Uterus (tissue), 2 donors: Measurements from ENCODE around the gene ZNF560.

Source experiments
- CTCF ChIP-seq, 4 experiments: fragments of 200-600 bp in 2 of 4; fragments of 450-650 bp in 2 of 4; sonication (generic) in 2 of 4; IDR thresholded peaks; one replicate each; pipeline ENCODE4 v1.5.1; 2016 to 2019; ENCODE audit warnings: antibody characterized with exemption in 4 of 4, mild to moderate bottlenecking in 2 of 4, moderate library complexity in 1 of 4
- POLR2A ChIP-seq, 2 donors: fragments of 450-650 bp; IDR thresholded peaks; one replicate each; pipeline ENCODE4 v1.6.1; 2016; ENCODE audit warnings: antibody characterized with exemption in 2 of 2, mild to moderate bottlenecking in 1 of 2, moderate library complexity in 1 of 2

DNA sequence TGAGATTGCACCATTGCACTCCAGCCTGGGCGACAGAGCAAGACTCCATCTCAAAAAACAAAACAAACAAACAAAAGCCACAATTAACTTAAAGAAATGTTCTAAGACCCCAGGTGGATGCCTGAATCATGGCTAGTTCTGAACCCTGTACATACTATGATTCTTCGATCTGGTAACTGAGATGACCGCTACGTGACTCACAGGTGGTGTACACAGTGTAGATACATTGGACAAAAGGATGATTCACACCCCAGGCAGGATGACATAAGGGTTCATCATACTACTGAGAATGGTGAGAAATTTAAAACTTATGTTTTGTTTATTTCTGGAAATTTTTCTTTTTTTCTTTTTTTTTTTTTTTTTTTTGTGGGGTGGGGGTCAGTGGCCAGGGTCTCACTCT is 33.5 kb upstream of the ZNF560 start:
- no peak for TF ChIP-seq CTCF (IDR thresholded peaks at IDR 0.05)
- no peak for TF ChIP-seq POLR2A (IDR thresholded peaks at IDR 0.05)
